ENCODE results near the gene RASGRP4. TPM values are rescaled to one million over a fixed set of nuclear protein-coding genes. Genes with fewer than 3 reads are reported as not detected.

The RASGRP4 gene
- total RNA-seq, 2 donors from 2014 or later: 3.6 to 16.9 TPM

- no peak for ATAC-seq (ENCODE audit: insufficient number of reproducible peaks, low FRiP score, low read depth)
Measured at GRCh38 chr19:38359242-38360021, 66.6 kb downstream of the RASGRP4 start.

More at GRCh38 chr19:38359242-38360021, 66.6 kb downstream of the RASGRP4 start:
- Histone ChIP-seq H3K9me3 (no peaks in the 10 kb centered on the region), H3K4me1 (ENCODE audit: control insufficient read depth in 1 of 2, low read depth in 2 of 2) (peaks cover 8 to 17% of the 10 kb centered on the region in 2 donors), H3K27me3 (replicated peaks; ENCODE audit: insufficient read depth) (no peaks in the 10 kb centered on the region), H3K27ac (no peak overlapping the region), H3K4me3 (no peak overlapping the region), H3K36me3 (no peaks in the 10 kb centered on the region)
- no peak for TF ChIP-seq CTCF (IDR thresholded peaks at IDR 0.05)
- no peak for DNase-seq (ENCODE audit: low spot score)

Other genes starting within 250 kb of the RASGRP4 start
- 1 to 10 TPM in 1 of 2 donors, under 1 TPM in 1; 0.85 to 1.2 TPM for gene DPF1, start 202.0 kb downstream of the RASGRP4 start, total RNA-seq
- gene PPP1R14A, start 169.8 kb downstream of the RASGRP4 start, total RNA-seq: 100 to 1,000 TPM; 618 to 908 TPM
- gene SPINT2, start 161.6 kb downstream of the RASGRP4 start, total RNA-seq: 100 to 1,000 TPM; 218 to 480 TPM
- gene C19orf33, start 122.0 kb downstream of the RASGRP4 start, total RNA-seq: 1 to 10 TPM in 1 of 2 donors, not detected in 1; 6.7 TPM
- 10 to 100 TPM; 14.9 to 31.0 TPM for gene YIF1B, start 110.3 kb downstream of the RASGRP4 start, total RNA-seq
- 10 to 100 TPM; 16.1 to 34.3 TPM for gene KCNK6, start 106.4 kb downstream of the RASGRP4 start, total RNA-seq
- 10 to 100 TPM in 1 of 2 donors, 1 to 10 TPM in 1; 8.7 to 11.9 TPM for gene CATSPERG, start 90.4 kb downstream of the RASGRP4 start, total RNA-seq
- gene PSMD8, start 51.6 kb downstream of the RASGRP4 start, total RNA-seq: 100 to 1,000 TPM; 173 to 178 TPM
- 1 to 10 TPM; 1.5 to 6.0 TPM for gene GGN, start 38.2 kb downstream of the RASGRP4 start, total RNA-seq
- gene SPRED3, start 37.5 kb downstream of the RASGRP4 start, total RNA-seq: 10 to 100 TPM in 1 of 2 donors, 1 to 10 TPM in 1; 4.1 to 16.4 TPM
- 10 to 100 TPM; 20.0 to 34.0 TPM for gene FAM98C, start 23.1 kb downstream of the RASGRP4 start, total RNA-seq
- gene RYR1, start 7.5 kb upstream of the RASGRP4 start, total RNA-seq: 1 to 10 TPM; 3.8 to 4.3 TPM
- 10 to 100 TPM in 1 of 2 donors, 1 to 10 TPM in 1; 4.6 to 33.7 TPM for gene MAP4K1, start 191.7 kb upstream of the RASGRP4 start, total RNA-seq
- gene EIF3K, start 193.0 kb upstream of the RASGRP4 start, total RNA-seq: 100 to 1,000 TPM; 237 to 302 TPM
- gene ACTN4, start 221.4 kb upstream of the RASGRP4 start, total RNA-seq: 1,000 to 10,000 TPM in 1 of 2 donors, 100 to 1,000 TPM in 1; 668 to 1,387 TPM

Measured in thoracic aorta (tissue), 2 donors.